Neural cell (in vitro differentiated cells): ENCODE measurements around the gene HIGD1C.
"Not testable (repeated sequence)": the region's sequence is repeated elsewhere in the genome, so short reads cannot be mapped to it uniquely, and the experiment has no call there.

Source experiments
- MXI1 ChIP-seq: fragments of 450-650 bp; conservative IDR thresholded peaks from 2 replicates; pipeline ENCODE4 v1.6.1; 2014; ENCODE audit warnings: antibody characterized with exemption, mild to moderate bottlenecking; ENCODE audit not compliant: poor library complexity, severe bottlenecking
- TF ChIP-seq, protein P1 (sequence below): IDR thresholded peaks from 2 replicates; pipeline ENCODE4 v1.6.1; 2012; ENCODE audit warnings: borderline replicate concordance

DNA sequence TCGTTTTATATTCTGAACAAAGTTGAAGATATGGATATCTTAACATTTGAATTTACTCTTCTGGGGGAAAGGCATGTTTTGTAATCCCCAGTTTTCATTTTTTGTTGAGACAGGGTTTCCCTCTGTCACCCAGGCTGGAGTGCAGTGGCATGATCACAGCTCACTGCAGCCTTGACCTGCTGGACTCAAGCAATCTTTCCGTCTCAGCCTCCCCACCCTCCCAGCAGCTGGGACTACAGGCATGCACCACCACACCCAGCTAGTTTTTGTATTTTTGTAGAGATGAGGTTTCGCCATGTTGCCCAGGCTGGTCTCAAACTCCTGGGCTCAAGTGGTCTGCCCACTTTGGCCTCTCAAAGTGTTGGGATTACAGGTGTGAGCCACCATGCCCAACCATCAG, 25.4 kb upstream of the HIGD1C start:
- TF ChIP-seq MXI1: not testable (repeated sequence)
- TF ChIP-seq, protein P1, sequence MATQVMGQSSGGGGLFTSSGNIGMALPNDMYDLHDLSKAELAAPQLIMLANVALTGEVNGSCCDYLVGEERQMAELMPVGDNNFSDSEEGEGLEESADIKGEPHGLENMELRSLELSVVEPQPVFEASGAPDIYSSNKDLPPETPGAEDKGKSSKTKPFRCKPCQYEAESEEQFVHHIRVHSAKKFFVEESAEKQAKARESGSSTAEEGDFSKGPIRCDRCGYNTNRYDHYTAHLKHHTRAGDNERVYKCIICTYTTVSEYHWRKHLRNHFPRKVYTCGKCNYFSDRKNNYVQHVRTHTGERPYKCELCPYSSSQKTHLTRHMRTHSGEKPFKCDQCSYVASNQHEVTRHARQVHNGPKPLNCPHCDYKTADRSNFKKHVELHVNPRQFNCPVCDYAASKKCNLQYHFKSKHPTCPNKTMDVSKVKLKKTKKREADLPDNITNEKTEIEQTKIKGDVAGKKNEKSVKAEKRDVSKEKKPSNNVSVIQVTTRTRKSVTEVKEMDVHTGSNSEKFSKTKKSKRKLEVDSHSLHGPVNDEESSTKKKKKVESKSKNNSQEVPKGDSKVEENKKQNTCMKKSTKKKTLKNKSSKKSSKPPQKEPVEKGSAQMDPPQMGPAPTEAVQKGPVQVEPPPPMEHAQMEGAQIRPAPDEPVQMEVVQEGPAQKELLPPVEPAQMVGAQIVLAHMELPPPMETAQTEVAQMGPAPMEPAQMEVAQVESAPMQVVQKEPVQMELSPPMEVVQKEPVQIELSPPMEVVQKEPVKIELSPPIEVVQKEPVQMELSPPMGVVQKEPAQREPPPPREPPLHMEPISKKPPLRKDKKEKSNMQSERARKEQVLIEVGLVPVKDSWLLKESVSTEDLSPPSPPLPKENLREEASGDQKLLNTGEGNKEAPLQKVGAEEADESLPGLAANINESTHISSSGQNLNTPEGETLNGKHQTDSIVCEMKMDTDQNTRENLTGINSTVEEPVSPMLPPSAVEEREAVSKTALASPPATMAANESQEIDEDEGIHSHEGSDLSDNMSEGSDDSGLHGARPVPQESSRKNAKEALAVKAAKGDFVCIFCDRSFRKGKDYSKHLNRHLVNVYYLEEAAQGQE: not testable (repeated sequence)
